GM18873 (cell line): ENCODE measurements around the gene PPM1J.

ENCODE experiments used
- ATAC-seq: cut with Tn5 transposase; IDR thresholded peaks from one replicate; pipeline ENCODE4 v1.9.1; 2021; ENCODE audit warnings: mild to moderate bottlenecking, moderate library complexity, moderate number of reproducible peaks; ENCODE audit not compliant: unreplicated experiment, low FRiP score

PPM1J gene

DNA sequence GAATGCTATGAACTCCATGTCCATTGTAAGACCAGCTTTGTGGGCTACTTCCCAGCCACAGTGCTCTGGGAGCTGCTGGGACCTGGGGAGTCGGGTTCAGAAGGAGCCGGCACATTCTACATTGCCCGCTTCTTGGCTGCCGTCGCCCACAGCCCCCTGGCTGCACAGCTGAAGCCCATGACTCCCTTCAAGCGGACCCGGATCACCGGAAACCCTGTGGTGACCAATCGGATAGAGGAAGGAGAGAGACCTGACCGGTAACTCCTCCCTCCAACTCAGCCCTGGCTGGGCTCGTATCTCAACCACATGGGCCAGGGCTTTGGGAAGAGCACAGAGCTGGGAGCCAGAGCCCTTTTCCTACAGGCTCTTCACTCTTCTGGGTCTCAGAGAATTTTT lies 25.3 kb downstream of the PPM1J start:
- no peak for ATAC-seq

GRCh38 chr1:112689196-112689841 lies 25.8 kb downstream of the PPM1J start:
- ATAC-seq = no peak

DNA sequence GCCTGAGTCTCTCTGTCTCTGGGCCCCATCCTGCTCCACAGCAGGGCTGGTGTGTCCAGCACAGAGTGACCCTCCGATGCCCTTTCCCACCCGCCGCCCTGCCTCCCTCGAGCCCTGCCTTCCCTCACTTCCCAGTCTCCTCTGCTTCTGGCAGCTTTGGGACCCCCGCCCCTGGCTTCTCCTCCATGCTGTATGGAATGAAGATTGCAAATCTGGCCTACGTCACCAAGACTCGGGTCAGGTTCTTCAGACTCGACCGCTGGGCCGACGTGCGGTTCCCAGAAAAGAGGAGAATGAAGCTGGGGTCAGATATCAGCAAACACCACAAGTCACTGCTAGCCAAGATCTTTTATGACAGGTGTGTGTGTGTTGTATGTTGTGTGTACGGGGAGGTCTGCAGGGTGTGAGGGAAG lies 26.3 kb downstream of the PPM1J start:
- no peak for ATAC-seq

DNA sequence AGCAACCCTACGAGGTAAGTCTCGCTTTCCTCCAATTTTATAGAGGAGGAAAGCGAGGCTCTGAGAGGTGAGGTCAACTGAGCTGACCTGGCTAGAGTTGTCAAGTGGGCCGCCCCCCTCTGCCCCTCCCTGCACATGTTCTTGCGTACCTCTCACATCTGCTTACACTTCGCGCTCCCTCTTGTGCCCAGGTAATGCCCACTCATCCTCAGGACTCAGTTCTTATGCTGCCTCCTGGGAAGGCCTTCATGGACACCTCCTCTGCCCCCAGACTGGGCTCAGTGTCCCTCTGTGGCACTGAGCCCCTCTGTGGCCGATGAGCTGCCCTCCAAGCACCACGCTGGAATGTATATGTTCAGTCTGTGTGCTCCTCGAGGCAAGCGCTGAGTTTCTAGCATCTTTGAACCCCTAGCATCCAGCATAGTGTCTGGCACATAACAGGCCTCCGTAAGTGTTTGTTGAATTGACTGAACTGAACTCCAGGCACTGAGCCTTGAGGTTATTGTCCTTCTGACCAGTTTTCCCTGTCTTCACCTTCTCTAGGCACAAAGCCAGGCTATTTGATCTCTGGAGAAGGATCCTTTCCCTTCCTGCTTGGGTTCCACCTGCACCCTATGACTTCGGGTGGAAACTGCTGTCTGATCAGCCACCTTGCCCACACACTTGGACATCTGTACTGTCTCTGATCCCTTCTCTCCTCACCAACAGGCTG lies 27.2 kb downstream of the PPM1J start:
- ATAC-seq = no peak

DNA sequence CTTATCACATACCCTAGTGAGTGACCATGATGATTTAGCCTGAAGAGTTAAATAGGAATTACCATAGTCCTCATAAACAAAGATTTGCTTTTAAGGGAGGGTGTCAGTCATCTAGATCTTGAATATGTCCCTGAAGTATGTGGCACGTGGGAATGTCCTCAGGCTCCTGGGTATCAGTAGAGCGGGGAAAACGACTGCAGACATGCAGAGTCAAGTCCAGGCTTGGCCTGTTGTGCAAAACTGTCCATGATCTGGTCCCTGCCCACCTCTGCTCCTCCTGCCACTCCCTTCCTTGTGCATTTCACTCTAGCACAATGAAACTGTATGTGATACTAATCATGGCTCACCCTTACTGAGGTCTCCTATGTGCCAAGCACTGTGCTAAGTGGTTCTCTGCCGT lies 27.8 kb downstream of the PPM1J start:
- ATAC-seq = no peak

GRCh38 chr1:112686835-112687234 lies 28.3 kb downstream of the PPM1J start:
- ATAC-seq = no peak

DNA sequence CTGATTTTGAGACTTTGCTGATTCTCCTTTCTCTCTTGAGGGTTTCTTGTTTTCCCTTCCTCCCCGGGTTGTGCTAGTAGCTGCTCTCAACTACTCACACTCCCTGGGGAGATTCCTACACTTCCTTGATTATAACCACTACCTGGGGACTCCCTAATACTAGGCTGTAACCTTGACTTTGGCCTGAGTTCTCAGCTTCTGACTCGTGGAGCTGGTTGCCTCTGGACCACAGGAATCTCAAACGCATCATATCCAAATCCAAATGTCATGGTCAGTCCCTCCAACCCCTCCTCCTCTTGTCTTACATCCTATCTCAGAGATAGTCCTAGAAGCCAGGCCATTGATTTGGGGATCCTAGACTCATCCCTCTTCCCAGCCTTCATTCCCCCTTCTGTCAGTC lies 28.7 kb downstream of the PPM1J start:
- no peak for ATAC-seq

GRCh38 chr1:112685913-112686312 lies 29.2 kb downstream of the PPM1J start:
- no peak for ATAC-seq

GRCh38 chr1:112678605-112679004 lies 36.5 kb downstream of the PPM1J start:
- no peak for ATAC-seq

- no peak for ATAC-seq
These were observed 37.6 kb downstream of the PPM1J start for GRCh38 chr1:112677501-112677900.

DNA sequence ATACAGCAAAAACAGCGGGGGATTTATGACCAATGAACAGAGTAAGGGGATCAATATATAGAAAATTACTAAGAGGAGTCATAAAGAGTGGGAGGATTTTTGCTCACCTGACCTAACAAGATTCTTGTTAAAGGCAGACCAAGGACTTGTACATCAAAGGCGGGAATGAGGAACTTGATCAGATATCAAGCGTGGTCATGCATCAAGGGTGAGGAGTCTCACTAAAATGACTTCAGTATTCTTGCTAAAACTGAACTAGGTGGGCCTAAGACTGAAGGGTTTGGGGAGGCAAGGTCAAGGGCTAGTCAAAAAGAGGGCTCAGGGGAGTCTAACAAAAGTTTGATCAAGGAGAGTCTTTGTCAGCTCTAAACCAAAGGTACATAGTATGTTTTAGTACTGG lies 38.6 kb downstream of the PPM1J start:
- ATAC-seq = no peak

- no peak for ATAC-seq
These were observed 39.3 kb downstream of the PPM1J start for GRCh38 chr1:112675728-112676381.

- ATAC-seq = no peak
These were observed 40.0 kb downstream of the PPM1J start for GRCh38 chr1:112674986-112675727.

DNA sequence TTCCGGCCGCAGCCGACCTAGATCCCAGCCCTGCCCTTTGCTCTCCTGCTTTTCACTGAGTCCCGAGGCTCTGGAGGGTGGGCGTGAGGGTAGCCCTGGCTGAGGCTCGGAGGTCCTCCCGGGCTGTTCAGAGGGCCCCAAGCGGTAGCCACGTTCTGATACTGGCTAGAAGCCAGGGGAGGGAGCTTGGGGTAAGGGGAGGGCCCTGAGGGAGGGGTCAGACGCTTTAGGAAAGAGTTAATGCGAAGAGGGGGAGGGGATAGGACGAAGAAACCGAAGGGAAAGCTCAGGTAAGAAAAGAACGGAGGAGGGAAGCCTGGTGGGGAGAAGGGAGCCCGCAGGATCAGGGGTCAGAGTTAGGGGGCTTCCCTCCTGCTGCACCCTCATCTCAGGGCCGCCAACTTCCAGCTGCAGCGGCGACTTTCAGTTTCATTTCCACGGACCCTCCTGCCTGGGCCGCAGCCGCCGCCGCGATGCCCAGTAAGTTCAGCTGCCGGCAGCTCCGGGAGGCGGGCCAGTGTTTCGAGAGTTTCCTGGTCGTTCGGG lies 40.6 kb downstream of the PPM1J start, which contains the start of gene MOV10:
Gene MOV10 (plus strand): TSS at position 220 of the 546 bp plus-strand sequence. CDS start 254 bp downstream, at position 474.
- no peak for ATAC-seq

DNA sequence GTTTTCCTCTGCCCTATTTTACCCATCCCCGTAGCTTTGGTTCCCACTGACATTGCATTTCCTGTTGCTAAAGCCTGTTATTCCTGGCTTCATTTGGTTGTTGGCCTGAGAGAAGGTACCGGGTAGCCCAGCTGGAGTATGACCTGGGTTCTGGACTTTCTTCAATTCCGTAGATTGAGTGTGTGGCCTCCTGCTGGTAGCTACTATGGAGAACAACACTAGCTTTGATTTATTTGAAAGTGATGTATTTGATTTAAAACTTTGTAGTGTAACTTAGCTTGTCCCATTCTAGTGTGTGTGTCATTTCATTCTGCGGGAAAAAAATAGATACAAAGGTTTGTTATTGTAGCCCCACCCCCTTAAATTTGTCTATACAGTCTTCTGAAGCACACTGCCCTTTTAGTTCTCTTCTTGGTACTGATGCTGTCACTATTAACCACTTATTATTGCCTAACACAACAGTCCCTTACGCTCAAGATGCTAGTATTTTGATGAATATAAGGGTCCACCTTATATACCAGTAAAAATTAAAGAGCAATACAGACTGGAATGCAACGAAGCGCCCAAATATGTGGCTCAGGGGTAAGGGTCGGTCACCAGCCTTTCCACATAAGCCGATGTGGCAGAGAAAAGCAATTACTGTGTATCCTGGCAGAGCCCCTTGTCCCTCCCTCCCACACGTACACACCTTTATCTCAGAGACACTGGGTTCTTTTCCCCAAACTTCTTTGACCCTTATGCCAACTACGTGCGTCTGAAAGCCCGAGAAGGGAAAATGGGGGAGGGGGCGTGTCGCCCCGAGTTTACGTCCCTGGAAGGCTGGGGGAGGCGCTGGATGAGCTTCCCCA lies 41.3 kb downstream of the PPM1J start:
- ATAC-seq = no peak

DNA sequence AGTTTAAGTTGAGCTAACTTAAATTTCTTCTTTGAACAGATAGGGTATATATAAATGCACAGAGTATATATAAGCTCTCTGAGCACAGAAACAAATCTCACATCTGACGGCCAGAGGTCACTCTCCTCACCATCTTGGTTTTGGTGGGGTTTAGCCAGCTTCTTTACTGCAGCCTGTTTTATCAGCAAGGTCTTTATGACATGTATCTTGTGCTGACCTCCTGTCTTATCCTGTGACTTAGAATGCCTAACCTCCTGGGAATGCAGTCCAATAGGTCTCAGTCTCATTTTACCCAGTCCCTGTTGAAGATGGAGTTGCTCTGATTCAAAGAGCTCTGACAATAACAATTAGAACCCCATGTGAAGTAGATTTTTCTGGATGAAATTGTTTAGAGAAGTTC lies 42.3 kb downstream of the PPM1J start:
- ATAC-seq = no peak

- ATAC-seq = no peak
These were observed 43.1 kb downstream of the PPM1J start for GRCh38 chr1:112672009-112672408.

GRCh38 chr1:112666946-112667345 lies 48.2 kb downstream of the PPM1J start:
- no peak for ATAC-seq

DNA sequence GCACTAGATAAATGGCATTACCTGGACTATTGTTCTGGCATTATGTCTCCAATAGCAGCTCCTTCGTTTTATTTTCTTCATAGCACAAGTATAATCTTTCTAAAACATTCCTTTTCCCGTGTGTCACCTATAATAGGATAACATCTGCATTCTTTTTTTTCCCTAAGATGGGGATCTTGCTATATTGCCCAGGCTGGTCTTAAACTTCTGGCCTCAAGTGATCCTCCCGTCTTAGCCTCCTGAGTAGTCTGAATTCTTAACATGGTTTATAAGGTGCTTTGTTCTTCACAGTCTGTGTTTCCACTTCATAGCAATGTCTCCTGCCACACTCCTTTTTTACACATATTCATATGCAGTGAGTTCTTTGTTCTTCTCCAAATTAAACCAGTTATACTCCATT lies 49.3 kb downstream of the PPM1J start:
- ATAC-seq = no peak
